Prostate gland (tissue), 2 donors: ENCODE data around the gene UQCRQ. TPM values are rescaled to one million over a fixed set of nuclear protein-coding genes. Genes with fewer than 3 reads are reported as not detected.
A peak's percentile ranks its signal among the peaks of the same experiment; 100 is the strongest.

Source experiments
- DNase-seq: peaks from one replicate; pipeline ENCODE4 v3.0.0-alpha.2; 2019; ENCODE audit warnings: low spot score
- H3K27ac ChIP-seq, 2 donors: fragments of 200-600 bp; sonication (generic); 2 replicates each; pipeline ENCODE4 v1.5.1; 2017 to 2019
- H3K27me3 ChIP-seq: fragments of 200-600 bp; sonication (generic); replicated peaks from 2 replicates; pipeline ENCODE4 v1.5.1; 2019; ENCODE audit not compliant: insufficient read depth
- H3K36me3 ChIP-seq, 2 donors: fragments of 200-600 bp; sonication (generic); 1 replicate in 1 of 2; 2 replicates in 1 of 2; pipeline versions ENCODE4 v1.5.1 to v1.8.1; 2017 to 2019
- H3K4me1 ChIP-seq: fragments of 200-600 bp; sonication (generic); replicated peaks from 2 replicates; pipeline ENCODE4 v1.5.1; 2019
- H3K4me3 ChIP-seq, 2 donors: fragments of 200-600 bp; sonication (generic); 2 replicates each; pipeline ENCODE4 v1.5.1; 2017 to 2019
- H3K9me3 ChIP-seq: fragments of 200-600 bp; sonication (generic); 2 replicates; pipeline ENCODE4 v1.5.1; 2017
- POLR2A ChIP-seq: fragments of 450-650 bp; IDR thresholded peaks from one replicate; pipeline ENCODE4 v1.6.1; 2016; ENCODE audit warnings: antibody characterized with exemption, mild to moderate bottlenecking
- POLR2AphosphoS5 ChIP-seq: sonication (generic); formaldehyde crosslinking; IDR thresholded peaks from one replicate; pipeline ENCODE4 v1.6.1; 2017; ENCODE audit warnings: antibody characterized with exemption
- WGBS: methylation state at CpG from one replicate; pipeline ENCODE4 v1.1.5; 2018; 5-methylcytosine and 5-hydroxymethylcytosine counted together
- intact Hi-C: fragments of 100-400 bp; cut with DNase I; formaldehyde crosslinking; loops from one replicate; pipeline ENCODE4 v1.14.2; 2022
- total RNA-seq, 2 donors: library from RNA; depleted of rRNA; stranded (reverse); fragments of >200 nt; gene quantifications; one replicate each; pipeline ENCODE4 v1.1.0, GENCODE V29; 2016
- TF ChIP-seq, protein P1 (sequence below), 4 experiments: fragments of 200-600 bp in 2 of 4; fragments of 450-650 bp in 2 of 4; sonication (generic) in 2 of 4; IDR thresholded peaks; 1 replicate in 3 of 4; 2 replicates in 1 of 4; pipeline ENCODE4 v1.5.1; 2016 to 2019; ENCODE audit warnings: antibody characterized with exemption in 4 of 4, mild to moderate bottlenecking in 2 of 4, moderate library complexity in 2 of 4

Gene UQCRQ
- total RNA-seq, 2 donors from 2014 or later = 201 to 223 TPM

- Histone ChIP-seq H3K4me1 (peaks cover 7% of the 10 kb centered on the region), H3K27ac (peak overlapping the region in 1 of 2 donors; percentile 46), H3K36me3 (no peaks in the 10 kb centered on the region), H3K4me3 (no peak overlapping the region), H3K27me3 (no peaks in the 10 kb centered on the region), H3K9me3 (no peaks in the 10 kb centered on the region)
- intact Hi-C loops = loop anchor here (10.0 kb wide), 2 partner anchors 230 to 300 kb away; partner anchors contain the start of gene HSPA4
- DNase-seq = no peak
- WGBS = 74% methylated on average over 39 of the region's 71 CpGs
- TF ChIP-seq POLR2A (no peak), POLR2AphosphoS5 (no peak)
- TF ChIP-seq, protein P1, sequence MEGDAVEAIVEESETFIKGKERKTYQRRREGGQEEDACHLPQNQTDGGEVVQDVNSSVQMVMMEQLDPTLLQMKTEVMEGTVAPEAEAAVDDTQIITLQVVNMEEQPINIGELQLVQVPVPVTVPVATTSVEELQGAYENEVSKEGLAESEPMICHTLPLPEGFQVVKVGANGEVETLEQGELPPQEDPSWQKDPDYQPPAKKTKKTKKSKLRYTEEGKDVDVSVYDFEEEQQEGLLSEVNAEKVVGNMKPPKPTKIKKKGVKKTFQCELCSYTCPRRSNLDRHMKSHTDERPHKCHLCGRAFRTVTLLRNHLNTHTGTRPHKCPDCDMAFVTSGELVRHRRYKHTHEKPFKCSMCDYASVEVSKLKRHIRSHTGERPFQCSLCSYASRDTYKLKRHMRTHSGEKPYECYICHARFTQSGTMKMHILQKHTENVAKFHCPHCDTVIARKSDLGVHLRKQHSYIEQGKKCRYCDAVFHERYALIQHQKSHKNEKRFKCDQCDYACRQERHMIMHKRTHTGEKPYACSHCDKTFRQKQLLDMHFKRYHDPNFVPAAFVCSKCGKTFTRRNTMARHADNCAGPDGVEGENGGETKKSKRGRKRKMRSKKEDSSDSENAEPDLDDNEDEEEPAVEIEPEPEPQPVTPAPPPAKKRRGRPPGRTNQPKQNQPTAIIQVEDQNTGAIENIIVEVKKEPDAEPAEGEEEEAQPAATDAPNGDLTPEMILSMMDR (IDR thresholded peaks at IDR 0.05) = no peak
Observed at GRCh38 chr5:132825033-132825833, 41.2 kb upstream of the UQCRQ start.

- Histone ChIP-seq H3K27ac (peak overlapping the region in 1 of 2 donors; percentile 46), H3K4me3 (no peak overlapping the region), H3K36me3 (no peaks in the 10 kb centered on the region), H3K4me1 (peaks cover 8% of the 10 kb centered on the region), H3K9me3 (no peaks in the 10 kb centered on the region), H3K27me3 (no peaks in the 10 kb centered on the region)
- 80% methylated on average over 27 of the region's 43 CpGs for WGBS
- TF ChIP-seq, protein P1 (IDR thresholded peaks at IDR 0.05) = no peak
- TF ChIP-seq POLR2AphosphoS5 = no peak
- TF ChIP-seq POLR2A = no peak
- intact Hi-C loops = loop anchor here (10.0 kb wide), 2 partner anchors 229 to 301 kb away; partner anchors contain the start of gene HSPA4
- no peak for DNase-seq
Observed at GRCh38 chr5:132825834-132826391, 40.5 kb upstream of the UQCRQ start.

DNA sequence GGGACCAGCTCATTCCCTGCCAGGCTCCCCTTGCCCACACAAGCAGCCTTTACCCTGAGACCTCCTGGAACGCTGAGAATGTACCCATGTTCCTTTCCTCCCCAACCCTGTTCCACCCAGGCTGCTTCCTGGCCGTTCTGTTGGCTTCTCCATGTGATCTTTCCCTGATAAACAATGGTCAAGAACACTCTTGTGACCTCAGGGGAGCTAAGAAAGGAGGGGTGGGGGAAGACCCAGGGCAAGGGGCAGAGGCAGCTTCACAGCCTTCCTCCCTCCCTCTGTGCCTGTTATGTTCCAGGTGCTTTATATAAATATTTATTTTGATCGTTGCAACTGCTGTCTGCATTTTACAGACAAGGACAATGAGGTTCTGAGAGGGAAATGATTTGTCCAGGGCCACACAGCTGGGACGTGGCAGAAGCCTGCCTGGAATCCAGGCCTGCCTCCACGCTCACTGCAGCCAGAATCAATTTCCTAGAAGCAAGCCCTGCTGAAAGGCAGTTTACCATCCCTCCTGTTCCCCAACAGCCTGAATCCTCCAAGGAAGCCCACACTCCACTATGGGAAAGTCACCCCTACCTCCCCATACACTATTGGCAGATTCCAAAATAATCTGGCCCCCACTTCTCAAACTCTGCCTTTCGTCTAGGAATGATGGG lies 39.9 kb upstream of the UQCRQ start:
- Histone ChIP-seq H3K9me3 (no peaks in the 10 kb centered on the region), H3K4me3 (no peak overlapping the region), H3K27me3 (no peaks in the 10 kb centered on the region), H3K27ac (peak overlapping the region in 1 of 2 donors; percentile 46), H3K4me1 (peaks cover 12% of the 10 kb centered on the region), H3K36me3 (no peaks in the 10 kb centered on the region)
- no peak for DNase-seq
- intact Hi-C loops = loop anchor here (10.0 kb wide), 2 partner anchors 228 to 302 kb away; partner anchors contain the start of gene HSPA4
- 52% methylated on average over 6 of the region's 6 CpGs for WGBS
- TF ChIP-seq POLR2A = no peak
- TF ChIP-seq POLR2AphosphoS5 = peak; percentile 28
- TF ChIP-seq, protein P1 (IDR thresholded peaks at IDR 0.05) = no peak

DNA sequence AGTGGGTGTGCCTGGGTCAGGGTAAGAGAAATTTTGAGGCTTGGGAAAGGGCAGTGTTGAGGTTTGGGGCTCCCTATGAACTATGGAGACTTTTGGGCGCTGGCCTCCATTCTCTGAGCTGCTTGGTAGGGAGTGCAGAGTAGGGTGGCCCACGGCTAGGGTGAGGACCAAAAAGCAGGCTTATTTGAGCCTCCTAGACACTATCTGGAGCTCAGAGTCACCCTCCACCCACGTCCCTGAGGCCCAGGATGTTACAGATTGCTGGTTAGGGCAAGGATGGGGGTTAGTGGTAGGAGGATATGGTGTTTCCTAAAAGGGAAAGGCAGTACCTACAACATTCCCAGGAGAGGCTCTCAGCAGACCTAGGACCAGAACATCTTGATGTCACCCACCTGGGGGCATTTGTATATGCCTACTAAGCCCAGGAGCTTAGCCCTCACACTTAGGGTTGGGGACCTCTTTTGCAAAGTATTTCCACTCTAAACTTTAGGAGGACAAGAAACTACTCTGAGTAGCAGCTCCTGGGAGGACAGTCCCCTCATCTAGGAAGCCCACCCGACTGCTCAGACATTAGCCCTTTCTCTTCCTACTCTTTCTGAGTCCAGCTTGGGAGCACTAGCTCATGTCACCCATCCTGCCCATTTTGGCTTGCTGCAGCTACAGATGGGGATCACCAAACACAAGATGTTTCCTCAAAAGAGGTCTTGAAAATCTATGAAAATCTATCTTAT lies 38.3 kb upstream of the UQCRQ start:
- intact Hi-C loops = loop anchor here (10.0 kb wide), 2 partner anchors 227 to 303 kb away; partner anchors contain the start of gene HSPA4
- H3K36me3 ChIP-seq = no peaks in the 10 kb centered on the region
- TF ChIP-seq POLR2AphosphoS5 = no peak
- H3K27ac ChIP-seq = peak overlapping the region in 1 of 2 donors; percentile 46
- DNase-seq = no peak
- no peak overlapping the region for H3K4me3 ChIP-seq
- no peaks in the 10 kb centered on the region for H3K9me3 ChIP-seq
- H3K4me1 ChIP-seq = peaks cover 12% of the 10 kb centered on the region
- 84% methylated on average over 4 of the region's 4 CpGs for WGBS
- H3K27me3 ChIP-seq = no peaks in the 10 kb centered on the region
